HG03066 (cell line): ENCODE data around the gene RNF130.

Experiments
- ATAC-seq: cut with Tn5 transposase; IDR thresholded peaks from one replicate; pipeline ENCODE4 v1.9.1; 2021; ENCODE audit warnings: low read depth; ENCODE audit not compliant: unreplicated experiment

Gene RNF130

GRCh38 chr5:180088561-180088960 is 17.0 kb upstream of the RNF130 start:
- ATAC-seq, result no peak

DNA sequence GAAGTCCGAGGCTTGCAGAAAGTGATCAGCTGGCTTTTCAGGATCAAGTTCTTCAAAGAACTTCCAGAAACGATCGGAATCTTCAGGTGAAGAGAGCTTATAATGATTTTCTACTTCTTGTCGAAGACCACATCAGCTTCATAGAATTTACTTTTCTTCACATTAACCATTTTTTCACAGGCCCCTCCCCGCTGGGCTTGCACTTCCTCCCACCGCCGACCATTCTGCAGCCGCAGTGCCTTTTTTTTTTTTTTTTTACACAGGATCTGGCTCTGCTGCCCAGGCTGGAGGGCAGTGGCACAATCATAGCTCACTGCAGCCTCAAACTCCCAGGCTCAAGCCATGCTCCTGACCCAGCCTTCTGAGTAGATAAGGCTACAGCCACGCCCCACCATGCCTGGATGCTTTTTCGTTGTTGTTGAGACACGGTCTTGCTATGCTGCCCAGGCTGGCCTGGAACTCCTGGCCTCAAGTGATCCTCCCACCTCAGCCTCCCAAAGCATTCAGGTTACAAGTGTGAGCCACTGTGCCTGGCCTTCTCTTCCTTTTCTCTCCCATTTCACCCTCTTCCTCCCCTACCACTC is 15.3 kb upstream of the RNF130 start:
- ATAC-seq, result no peak

- no peak for ATAC-seq
These were observed 14.3 kb upstream of the RNF130 start for GRCh38 chr5:180085837-180086236.

- no peak for ATAC-seq
These were observed 13.3 kb upstream of the RNF130 start for GRCh38 chr5:180084638-180085561.

DNA sequence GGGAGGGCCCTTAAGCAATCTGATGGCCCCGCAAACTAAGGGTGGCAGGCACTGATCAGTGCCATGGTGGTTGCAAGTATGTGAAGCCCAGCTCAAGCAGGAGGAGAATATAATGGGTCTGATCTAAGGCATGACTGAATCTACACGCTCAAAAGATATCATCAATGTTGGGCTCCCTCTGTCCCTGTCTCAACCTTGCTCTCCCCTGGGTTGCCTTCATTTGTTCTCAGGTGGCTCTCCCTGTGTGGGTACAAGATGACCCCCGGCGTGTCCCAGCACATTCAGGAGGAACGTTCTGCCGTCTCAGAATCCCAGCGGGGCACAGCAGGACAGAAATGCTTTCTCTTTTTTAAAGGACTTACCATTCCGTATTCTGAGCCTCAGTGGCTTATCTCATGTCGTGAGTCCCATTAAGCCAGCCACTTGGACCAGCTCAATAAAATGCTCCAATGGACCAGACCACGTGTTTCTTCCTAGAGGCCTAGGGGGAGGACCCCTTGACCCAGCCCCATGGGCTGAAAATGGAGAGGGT is 12.0 kb upstream of the RNF130 start:
- ATAC-seq, result no peak

DNA sequence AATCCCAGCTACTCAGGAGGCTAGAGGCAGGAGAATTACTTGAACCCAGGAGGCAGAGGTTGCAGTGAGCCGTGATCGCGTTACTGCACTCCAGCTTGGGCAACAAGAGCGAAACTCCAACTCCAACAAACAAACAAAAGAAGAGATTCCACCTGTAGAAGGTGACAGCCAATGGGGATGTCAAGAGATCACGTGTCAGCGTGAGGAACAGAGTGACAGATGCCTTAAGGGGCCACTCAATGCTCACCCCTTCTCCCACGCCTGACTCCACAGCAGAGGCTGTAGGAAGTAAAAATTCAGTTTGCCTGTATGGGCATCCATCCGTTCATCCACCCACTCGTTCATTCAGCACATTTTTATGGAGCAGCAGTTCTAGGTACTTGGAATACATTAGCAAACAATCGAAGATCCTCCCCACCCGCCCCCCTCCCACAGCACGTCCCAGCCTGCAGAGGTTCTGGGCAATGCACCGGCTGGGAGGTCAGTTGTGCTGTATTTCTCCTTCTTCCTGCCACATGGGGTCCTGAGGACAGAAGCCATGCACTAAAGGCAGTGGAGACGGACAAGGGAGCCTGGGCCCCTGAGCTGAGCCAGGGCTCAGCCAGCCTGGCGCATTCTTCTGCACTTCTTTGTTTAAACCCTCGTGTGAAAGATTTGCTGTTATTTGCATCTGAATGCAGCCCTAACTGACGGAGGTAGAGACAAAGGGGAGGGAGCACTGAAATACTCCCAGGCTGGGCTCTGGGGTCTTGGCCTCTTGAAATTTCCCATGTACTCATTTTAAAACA is 11.3 kb upstream of the RNF130 start:
- no peak for ATAC-seq

GRCh38 chr5:180081481-180081880 is 9.9 kb upstream of the RNF130 start:
- ATAC-seq, result no peak

DNA sequence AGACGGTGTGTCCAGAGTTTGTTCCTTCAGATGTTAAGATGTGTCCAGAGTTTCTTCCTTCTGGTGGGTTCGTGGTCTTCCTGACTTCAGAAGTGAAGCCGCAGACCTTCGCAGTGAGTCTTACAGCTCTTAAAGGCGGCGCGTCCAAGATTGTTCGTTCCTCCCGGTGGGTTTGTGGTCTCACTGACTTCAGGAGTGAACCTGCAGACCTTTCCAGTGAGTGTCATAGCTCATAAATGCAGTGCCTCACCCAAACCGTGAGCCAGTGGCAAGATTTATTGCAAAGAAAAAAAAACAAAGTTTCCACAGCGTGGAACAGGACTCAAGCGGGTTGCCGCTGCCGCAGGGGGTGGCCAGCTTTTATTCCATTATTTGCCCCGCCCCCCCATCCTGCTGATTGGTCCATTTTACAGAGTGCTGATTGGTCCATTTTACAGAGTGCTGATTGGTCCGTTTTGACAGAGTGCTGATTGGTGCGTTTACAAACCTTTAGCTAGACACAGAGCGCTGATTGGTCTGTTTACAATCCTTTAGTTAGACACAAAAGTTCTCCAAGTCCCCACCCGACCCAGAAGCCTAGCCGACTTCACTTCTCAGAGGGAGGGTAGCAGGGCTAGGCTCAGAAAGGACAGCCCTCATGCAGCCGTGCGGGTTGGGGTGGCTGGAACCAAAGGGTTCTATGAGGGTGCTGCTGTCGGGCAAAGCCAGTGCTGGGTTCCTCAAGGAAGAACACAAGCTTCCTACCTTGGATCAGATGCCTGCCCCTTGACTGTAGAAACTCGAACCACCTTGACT is 9.1 kb upstream of the RNF130 start:
- no peak for ATAC-seq

GRCh38 chr5:180079702-180080466 is 8.3 kb upstream of the RNF130 start:
- ATAC-seq, result no peak

DNA sequence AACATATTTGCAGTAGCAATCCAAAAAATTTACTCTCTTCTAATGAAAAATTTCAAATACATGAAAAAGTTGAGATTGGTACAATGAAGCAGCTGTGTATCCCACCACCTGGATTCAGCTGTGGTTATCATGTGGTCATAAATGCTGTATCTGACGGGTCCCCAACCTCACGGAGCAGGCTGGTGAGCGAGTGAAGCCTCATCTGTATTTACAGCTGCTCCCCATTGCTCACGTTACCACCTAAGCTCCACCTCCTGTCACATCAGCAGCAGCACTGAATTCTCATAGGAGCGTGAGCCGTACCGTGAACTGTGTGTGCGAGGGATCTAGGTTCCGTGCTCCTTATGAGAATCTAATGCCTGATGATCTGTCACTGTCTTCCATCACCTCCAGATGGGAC is 6.8 kb upstream of the RNF130 start:
- ATAC-seq, result no peak

- no peak for ATAC-seq
These were observed 6.2 kb upstream of the RNF130 start for GRCh38 chr5:180077594-180078284.

- ATAC-seq, result no peak
These were observed 4.1 kb upstream of the RNF130 start for GRCh38 chr5:180075703-180076102.

- ATAC-seq, result no peak
These were observed 2.9 kb upstream of the RNF130 start for GRCh38 chr5:180074462-180074861.

DNA sequence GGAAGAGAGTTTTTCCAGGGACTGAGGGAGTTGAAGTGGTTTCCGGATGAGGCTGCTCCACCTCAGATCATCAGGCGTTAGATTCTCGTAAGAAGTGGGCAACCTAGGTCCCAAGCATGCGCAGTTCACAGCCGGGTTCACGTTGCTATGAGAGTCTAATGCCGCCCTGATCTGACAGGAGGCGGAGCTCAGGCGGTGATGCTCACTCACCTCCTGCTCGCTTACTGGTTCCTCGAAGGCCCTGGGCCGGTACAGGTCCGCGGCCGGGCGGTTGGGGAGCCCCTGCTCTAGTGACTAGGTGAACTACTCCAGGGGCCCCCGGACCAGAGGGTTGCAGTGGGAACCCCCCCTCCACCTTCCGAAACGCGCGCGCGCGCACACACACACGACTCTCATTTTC is 997 bp upstream of the RNF130 start:
- no peak for ATAC-seq

DNA sequence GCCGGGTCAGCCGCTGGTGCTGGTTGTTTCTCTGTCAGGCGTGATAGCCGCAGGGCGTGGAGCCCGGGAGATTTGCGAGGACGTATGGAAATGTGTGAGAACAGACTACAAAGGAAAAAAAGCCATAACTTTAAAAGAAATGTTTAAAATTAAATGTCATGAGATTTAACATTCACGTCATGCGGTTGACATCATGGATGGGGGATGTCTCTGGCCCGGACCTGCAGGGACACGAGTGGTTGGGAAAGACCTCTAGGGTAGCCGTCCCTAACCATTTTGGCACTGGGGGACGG is 643 bp upstream of the RNF130 start:
- ATAC-seq, result no peak

DNA sequence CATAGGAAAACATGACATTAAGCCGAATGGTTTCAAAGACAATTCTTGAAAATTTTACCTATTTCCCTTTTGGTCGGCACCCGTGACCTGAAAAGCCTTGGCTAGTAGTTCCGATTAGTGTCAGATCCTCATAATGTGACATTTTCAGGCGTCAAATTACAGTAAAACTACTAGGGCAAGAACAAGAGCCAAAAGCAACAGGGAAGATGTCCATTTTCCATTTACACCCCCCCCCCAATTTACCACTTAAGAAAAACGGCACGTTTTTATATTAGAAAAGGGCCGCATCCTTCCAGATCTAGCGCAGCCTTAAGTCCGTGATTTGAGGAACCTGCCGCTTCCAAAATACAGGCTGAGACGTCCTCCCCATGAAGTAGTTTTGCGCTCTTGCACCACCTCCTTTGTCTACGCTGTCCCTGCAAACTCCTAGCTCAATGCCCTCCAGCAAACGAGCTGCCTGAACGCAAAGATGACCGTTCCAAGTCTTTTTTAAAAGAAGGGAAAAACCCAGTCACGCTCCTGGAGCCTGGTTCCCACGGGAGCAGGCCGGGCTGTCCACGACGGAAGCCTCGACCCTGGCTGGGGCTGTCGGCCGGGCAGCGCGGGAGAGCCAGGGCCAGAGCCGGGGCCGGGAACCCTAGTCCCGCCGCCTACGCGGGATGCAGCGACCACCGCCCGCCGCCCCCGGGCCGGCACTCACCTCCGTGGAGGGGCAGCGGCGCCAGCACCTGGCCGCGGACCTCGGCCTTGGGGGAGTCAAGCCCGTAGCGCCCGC is 616 bp downstream of the RNF130 start:
- no peak for ATAC-seq

GRCh38 chr5:180069589-180070247 is 1.8 kb downstream of the RNF130 start:
- no peak for ATAC-seq

- ATAC-seq, result no peak
These were observed 3.0 kb downstream of the RNF130 start for GRCh38 chr5:180068519-180069090.
